ENCODE data around the gene MMRN2.
"Not testable (repeated sequence)": the region's sequence is repeated elsewhere in the genome, so short reads cannot be mapped to it uniquely, and the experiment has no call there.

MMRN2 gene

DNA sequence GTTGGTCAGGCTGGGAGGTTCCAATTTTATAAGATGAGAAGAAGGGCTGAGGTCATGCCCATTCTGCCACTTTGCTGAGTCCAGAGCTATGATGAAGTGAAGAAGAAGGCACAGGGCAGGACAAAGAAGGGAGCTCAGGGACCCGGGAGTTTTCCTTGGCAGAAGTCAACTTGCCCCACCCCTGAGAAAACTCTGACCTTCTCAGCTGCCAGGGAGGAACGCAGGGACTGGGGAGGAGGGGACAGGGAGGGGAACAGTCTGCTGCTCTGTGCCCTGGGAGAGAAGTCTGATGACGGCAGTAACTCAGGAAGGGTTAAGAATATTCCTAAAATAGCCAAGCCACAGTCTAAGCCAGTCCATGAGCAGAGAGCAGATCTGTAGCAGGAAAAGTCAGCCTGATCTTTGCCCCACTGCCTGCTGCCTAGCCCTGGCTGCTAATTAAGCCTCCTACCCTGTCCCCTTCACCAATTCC lies 22.6 kb upstream of the MMRN2 start:
- Histone ChIP-seq H2BK12ac (ENCODE audit: low read length) (no peak overlapping the region), H3K9me3 (replicated peaks in 1 of 2; ENCODE audit: control insufficient read depth in 2 of 2, insufficient read depth in 1 of 2, low read depth in 1 of 2, low read length in 2 of 2) (no peaks in the 10 kb centered on the region), H3K36me3 (replicated peaks in 1 of 2; ENCODE audit: control insufficient read depth in 2 of 2, insufficient read depth in 2 of 2, low read length in 2 of 2) (no peaks in the 10 kb centered on the region), H4K8ac (ENCODE audit: low read depth, low read length) (no peak overlapping the region), H2BK120ac (ENCODE audit: low read depth, low read length) (no peak overlapping the region), H3K23ac (ENCODE audit: low read depth, low read length, poor library complexity) (no peak overlapping the region), H3K27ac (replicated peaks; ENCODE audit: low read length) (no peak overlapping the region), H3K4me1 (ENCODE audit: control insufficient read depth in 2 of 2, insufficient read depth in 1 of 2, low read depth in 1 of 2, low read length in 2 of 2) (no peaks in the 10 kb centered on the region), H2AFZ (ENCODE audit: low read length) (no peak overlapping the region), H3K18ac (ENCODE audit: low read length) (no peak overlapping the region), H2AK5ac (ENCODE audit: low read depth, low read length) (no peak overlapping the region), H3K9ac (ENCODE audit: low read depth, low read length, poor library complexity) (no peak overlapping the region), H3K14ac (ENCODE audit: low read length) (no peak overlapping the region), H3K27me3 (ENCODE audit: control insufficient read depth in 3 of 3, insufficient read depth in 3 of 3, low read depth in 1 of 3, low read length in 3 of 3) (no peaks in the 10 kb centered on the region), H3K4me2 (ENCODE audit: insufficient read depth, low read length, poor library complexity, severe bottlenecking) (no peak overlapping the region), H3K4me3 (ENCODE audit: low read length in 2 of 2) (no peak overlapping the region), H2BK15ac (ENCODE audit: low read length) (no peak overlapping the region), H2BK5ac (ENCODE audit: low read length) (no peak overlapping the region), H3K4ac (ENCODE audit: low read length) (no peak overlapping the region), H3K79me1 (ENCODE audit: low read depth, low read length) (no peaks in the 10 kb centered on the region), H4K91ac (ENCODE audit: low read depth, low read length, poor library complexity) (no peak overlapping the region)
- no CpG with 5 or more reads among the region's 3 CpGs for WGBS, 2 donors (ENCODE audit: extremely low coverage in 2 of 2, insufficient read length in 2 of 2, insufficient replicate concordance in 1 of 2)
- no peak for DNase-seq (ENCODE audit: low spot score)

DNA sequence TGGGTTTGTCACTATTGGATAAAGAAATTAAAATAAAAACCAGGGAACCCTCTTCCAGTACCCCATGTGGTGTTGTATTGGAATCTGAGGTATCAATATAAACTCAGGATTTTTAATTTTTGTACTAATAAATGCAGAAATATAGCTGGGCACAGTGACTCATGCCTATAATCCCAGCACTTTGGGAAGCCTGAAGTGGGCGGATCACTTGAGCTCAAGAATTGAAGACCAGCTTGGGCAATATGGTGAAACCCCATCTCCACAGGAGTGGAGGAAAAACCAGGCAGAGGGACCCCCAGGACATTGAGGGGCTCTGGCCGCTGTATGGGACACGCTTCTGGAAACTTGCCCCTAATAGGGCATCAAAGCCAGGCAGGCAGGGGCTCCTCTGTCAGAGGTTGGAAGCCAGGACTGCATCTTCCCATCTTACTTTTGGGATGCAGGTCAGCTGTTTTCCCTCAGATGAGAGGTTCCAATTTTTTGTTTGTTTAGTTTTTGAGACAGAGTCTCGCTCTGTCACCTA lies 21.9 kb upstream of the MMRN2 start:
- no peak overlapping the region for H3K27ac ChIP-seq (replicated peaks; ENCODE audit: low read length)
- H4K91ac ChIP-seq (ENCODE audit: low read depth, low read length, poor library complexity): no peak overlapping the region
- H2BK5ac ChIP-seq (ENCODE audit: low read length): no peak overlapping the region
- no peak overlapping the region for H3K23ac ChIP-seq (ENCODE audit: low read depth, low read length, poor library complexity)
- peaks cover 0 to under 1% (median 0%) of the 10 kb centered on the region in 3 experiments for H3K27me3 ChIP-seq (ENCODE audit: control insufficient read depth in 3 of 3, insufficient read depth in 3 of 3, low read depth in 1 of 3, low read length in 3 of 3)
- H3K4me3 ChIP-seq (ENCODE audit: low read length in 2 of 2): no peak overlapping the region
- H3K4me2 ChIP-seq (ENCODE audit: insufficient read depth, low read length, poor library complexity, severe bottlenecking): no peak overlapping the region
- no peaks in the 10 kb centered on the region for H3K79me1 ChIP-seq (ENCODE audit: low read depth, low read length)
- no peak overlapping the region for H2AFZ ChIP-seq (ENCODE audit: low read length)
- DNase-seq (ENCODE audit: low spot score): no peak
- no peak overlapping the region for H3K9ac ChIP-seq (ENCODE audit: low read depth, low read length, poor library complexity)
- H2AK5ac ChIP-seq (ENCODE audit: low read depth, low read length): peak overlapping the region; percentile 68
- H3K14ac ChIP-seq (ENCODE audit: low read length): no peak overlapping the region
- no peak overlapping the region for H2BK15ac ChIP-seq (ENCODE audit: low read length)
- no CpG with 5 or more reads among the region's 4 CpGs for WGBS, 2 donors (ENCODE audit: extremely low coverage in 2 of 2, insufficient read length in 2 of 2, insufficient replicate concordance in 1 of 2)
- no peak overlapping the region for H2BK120ac ChIP-seq (ENCODE audit: low read depth, low read length)
- H3K36me3 ChIP-seq (replicated peaks in 1 of 2; ENCODE audit: control insufficient read depth in 2 of 2, insufficient read depth in 2 of 2, low read length in 2 of 2): no peaks in the 10 kb centered on the region
- H3K4me1 ChIP-seq (ENCODE audit: control insufficient read depth in 2 of 2, insufficient read depth in 1 of 2, low read depth in 1 of 2, low read length in 2 of 2): no peaks in the 10 kb centered on the region
- H3K9me3 ChIP-seq (replicated peaks in 1 of 2; ENCODE audit: control insufficient read depth in 2 of 2, insufficient read depth in 1 of 2, low read depth in 1 of 2, low read length in 2 of 2): no peaks in the 10 kb centered on the region
- H3K18ac ChIP-seq (ENCODE audit: low read length): no peak overlapping the region
- H2BK12ac ChIP-seq (ENCODE audit: low read length): no peak overlapping the region
- H3K4ac ChIP-seq (ENCODE audit: low read length): no peak overlapping the region
- H4K8ac ChIP-seq (ENCODE audit: low read depth, low read length): no peak overlapping the region

DNA sequence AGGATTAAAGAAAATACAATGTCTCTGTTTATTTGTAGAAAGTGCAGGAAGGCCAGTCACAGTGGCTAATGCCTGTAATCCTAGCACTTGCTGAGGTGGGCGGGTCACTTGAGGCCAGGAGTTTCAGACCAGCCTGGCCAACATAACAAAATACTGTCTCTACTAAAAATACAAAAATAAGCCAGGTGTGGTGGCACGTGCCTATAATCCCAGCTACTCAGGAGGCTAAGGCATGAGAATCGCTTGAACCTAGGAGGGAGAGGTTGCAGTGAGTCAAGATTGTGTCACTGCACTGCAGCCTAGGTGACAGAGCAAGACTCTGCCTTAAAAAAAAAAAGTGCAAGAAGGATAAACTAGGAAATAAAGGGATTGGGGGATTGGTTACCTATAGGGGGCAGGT lies 21.0 kb upstream of the MMRN2 start:
- not testable (repeated sequence) for H3K79me1 ChIP-seq (ENCODE audit: low read depth, low read length); H2AK5ac ChIP-seq (ENCODE audit: low read depth, low read length); H3K9me3 ChIP-seq (replicated peaks in 1 of 2; ENCODE audit: control insufficient read depth in 2 of 2, insufficient read depth in 1 of 2, low read depth in 1 of 2, low read length in 2 of 2); H4K8ac ChIP-seq (ENCODE audit: low read depth, low read length); H2BK12ac ChIP-seq (ENCODE audit: low read length); H3K9ac ChIP-seq (ENCODE audit: low read depth, low read length, poor library complexity); H2BK120ac ChIP-seq (ENCODE audit: low read depth, low read length); H3K4me3 ChIP-seq (ENCODE audit: low read length in 2 of 2); DNase-seq (ENCODE audit: low spot score); H3K36me3 ChIP-seq (replicated peaks in 1 of 2; ENCODE audit: control insufficient read depth in 2 of 2, insufficient read depth in 2 of 2, low read length in 2 of 2); H3K4ac ChIP-seq (ENCODE audit: low read length); H3K4me2 ChIP-seq (ENCODE audit: insufficient read depth, low read length, poor library complexity, severe bottlenecking); H3K18ac ChIP-seq (ENCODE audit: low read length); H4K91ac ChIP-seq (ENCODE audit: low read depth, low read length, poor library complexity); H3K14ac ChIP-seq (ENCODE audit: low read length); H3K27me3 ChIP-seq (ENCODE audit: control insufficient read depth in 3 of 3, insufficient read depth in 3 of 3, low read depth in 1 of 3, low read length in 3 of 3); H2BK15ac ChIP-seq (ENCODE audit: low read length); H3K23ac ChIP-seq (ENCODE audit: low read depth, low read length, poor library complexity); H3K4me1 ChIP-seq (ENCODE audit: control insufficient read depth in 2 of 2, insufficient read depth in 1 of 2, low read depth in 1 of 2, low read length in 2 of 2); H2BK5ac ChIP-seq (ENCODE audit: low read length); H3K27ac ChIP-seq (replicated peaks; ENCODE audit: low read length); H2AFZ ChIP-seq (ENCODE audit: low read length)
- WGBS, 2 donors (ENCODE audit: extremely low coverage in 2 of 2, insufficient read length in 2 of 2, insufficient replicate concordance in 1 of 2): no CpG with 5 or more reads among the region's 3 CpGs

DNA sequence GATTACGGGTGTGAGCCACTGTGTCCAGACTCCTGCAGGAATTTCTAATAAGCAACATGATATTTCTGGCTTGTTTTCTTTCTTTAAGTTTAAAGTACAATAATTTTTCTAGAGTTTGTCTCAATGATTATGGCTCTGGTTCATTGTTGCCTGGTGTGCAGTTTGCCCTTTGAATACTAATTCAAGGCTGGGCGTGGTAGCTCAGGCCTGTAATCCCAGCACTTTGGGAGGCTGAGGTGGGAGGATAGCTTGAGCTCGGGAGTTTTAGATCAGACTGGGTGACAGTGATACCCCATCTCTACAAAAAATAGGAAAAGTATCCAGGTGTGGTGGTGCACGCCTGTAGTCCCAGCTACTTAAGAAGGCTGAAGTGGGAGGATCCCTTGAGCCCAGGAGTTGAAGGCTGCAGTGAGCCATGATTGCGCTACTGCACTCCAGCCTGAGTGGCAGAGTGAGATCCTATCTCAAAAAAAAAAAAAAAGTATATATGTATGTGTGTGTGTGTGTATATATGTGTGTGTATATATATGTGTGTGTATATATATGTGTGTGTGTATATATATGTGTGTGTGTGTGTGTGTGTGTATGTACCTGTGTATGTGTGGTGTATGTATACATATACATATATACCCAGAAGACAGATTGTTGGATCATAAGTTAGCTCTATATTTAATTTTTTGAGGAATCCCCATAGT lies 19.1 kb upstream of the MMRN2 start:
- H3K79me1 ChIP-seq (ENCODE audit: low read depth, low read length): no peaks in the 10 kb centered on the region
- H3K14ac ChIP-seq (ENCODE audit: low read length): no peak overlapping the region
- no peak overlapping the region for H3K4me3 ChIP-seq (ENCODE audit: low read length in 2 of 2)
- H3K4me2 ChIP-seq (ENCODE audit: insufficient read depth, low read length, poor library complexity, severe bottlenecking): no peak overlapping the region
- WGBS, 2 donors (ENCODE audit: extremely low coverage in 2 of 2, insufficient read length in 2 of 2, insufficient replicate concordance in 1 of 2): no CpG with 5 or more reads among the region's 5 CpGs
- no peak overlapping the region for H4K8ac ChIP-seq (ENCODE audit: low read depth, low read length)
- H3K9me3 ChIP-seq (replicated peaks in 1 of 2; ENCODE audit: control insufficient read depth in 2 of 2, insufficient read depth in 1 of 2, low read depth in 1 of 2, low read length in 2 of 2): peaks cover 0 to 6% of the 10 kb centered on the region in 2 donors
- H4K91ac ChIP-seq (ENCODE audit: low read depth, low read length, poor library complexity): no peak overlapping the region
- no peak overlapping the region for H3K23ac ChIP-seq (ENCODE audit: low read depth, low read length, poor library complexity)
- no peaks in the 10 kb centered on the region for H3K36me3 ChIP-seq (replicated peaks in 1 of 2; ENCODE audit: control insufficient read depth in 2 of 2, insufficient read depth in 2 of 2, low read length in 2 of 2)
- no peak overlapping the region for H2BK12ac ChIP-seq (ENCODE audit: low read length)
- no peak overlapping the region for H2BK15ac ChIP-seq (ENCODE audit: low read length)
- DNase-seq (ENCODE audit: low spot score): no peak
- H2AK5ac ChIP-seq (ENCODE audit: low read depth, low read length): no peak overlapping the region
- H2AFZ ChIP-seq (ENCODE audit: low read length): no peak overlapping the region
- H2BK120ac ChIP-seq (ENCODE audit: low read depth, low read length): no peak overlapping the region
- H3K4ac ChIP-seq (ENCODE audit: low read length): no peak overlapping the region
- H3K18ac ChIP-seq (ENCODE audit: low read length): no peak overlapping the region
- no peak overlapping the region for H2BK5ac ChIP-seq (ENCODE audit: low read length)
- peaks cover 0 to 4% of the 10 kb centered on the region in 2 donors for H3K4me1 ChIP-seq (ENCODE audit: control insufficient read depth in 2 of 2, insufficient read depth in 1 of 2, low read depth in 1 of 2, low read length in 2 of 2)
- H3K27me3 ChIP-seq (ENCODE audit: control insufficient read depth in 3 of 3, insufficient read depth in 3 of 3, low read depth in 1 of 3, low read length in 3 of 3): peaks cover 0 to 6% (median 0%) of the 10 kb centered on the region in 3 experiments
- no peak overlapping the region for H3K9ac ChIP-seq (ENCODE audit: low read depth, low read length, poor library complexity)
- no peak overlapping the region for H3K27ac ChIP-seq (replicated peaks; ENCODE audit: low read length)

All from neuronal stem cell (in vitro differentiated cells).